Measurements from ENCODE around the gene SEMA5A.

SEMA5A gene

GRCh38 chr5:9069650-9070049 is 476.2 kb downstream of the SEMA5A start:
- WGBS: 55% methylated on average over 5 of the region's 6 CpGs
- H3K4me2 ChIP-seq (ENCODE audit: low read length, poor library complexity, severe bottlenecking): no peak overlapping the region

GRCh38 chr5:9067154-9067553 is 478.7 kb downstream of the SEMA5A start:
- Histone ChIP-seq H3K4me2 (ENCODE audit: low read length, poor library complexity, severe bottlenecking) (no peak overlapping the region), H3K36me3 (ENCODE audit: control insufficient read depth in 1 of 2, insufficient read depth in 2 of 2, low read depth in 1 of 2, low read length in 2 of 2) (peaks cover 0 to 22% of the 10 kb centered on the region in 2 experiments), H3K79me1 (replicated peaks; ENCODE audit: low read length, poor library complexity, severe bottlenecking) (peaks cover 2% of the 10 kb centered on the region), H4K91ac (ENCODE audit: low read length) (no peak overlapping the region), H3K4me1 (ENCODE audit: control insufficient read depth, insufficient read depth, low read depth, low read length) (peaks cover 9% of the 10 kb centered on the region), H2BK120ac (ENCODE audit: low read depth, low read length) (no peak overlapping the region), H3K9ac (ENCODE audit: low read length) (no peak overlapping the region), H2BK15ac (ENCODE audit: low read depth, poor library complexity, severe bottlenecking) (no peak overlapping the region), H3K9me3 (ENCODE audit: control insufficient read depth, low read length) (no peaks in the 10 kb centered on the region), H3K23ac (ENCODE audit: low read length in 2 of 2) (no peak overlapping the region), H2AK5ac (ENCODE audit: low read length, severe bottlenecking) (no peak overlapping the region), H2BK12ac (ENCODE audit: low read length in 2 of 2) (no peak overlapping the region), H3K27ac (ENCODE audit: low read length, poor library complexity, severe bottlenecking) (no peak overlapping the region), H3K18ac (ENCODE audit: low read depth in 1 of 2, low read length in 2 of 2) (no peak overlapping the region), H3K4ac (ENCODE audit: low read depth in 1 of 2, low read length in 2 of 2) (no peak overlapping the region), H2AFZ (ENCODE audit: low read depth, low read length) (no peak overlapping the region), H2BK5ac (ENCODE audit: low read depth, low read length, poor library complexity, severe bottlenecking) (no peak overlapping the region), H3K27me3 (ENCODE audit: control insufficient read depth in 1 of 2, insufficient read depth in 1 of 2, low read length in 2 of 2) (no peaks in the 10 kb centered on the region), H4K8ac (ENCODE audit: low read length) (no peak overlapping the region), H3K4me3 (ENCODE audit: insufficient read depth in 1 of 2, low read depth in 1 of 2, low read length in 2 of 2) (no peak overlapping the region), H3K14ac (ENCODE audit: low read length in 2 of 2) (no peak overlapping the region)
- no peak for DNase-seq
- WGBS: 100% methylated on average over 1 of the region's 2 CpGs

More at GRCh38 chr5:9069650-9070049, 476.2 kb downstream of the SEMA5A start:
- Histone ChIP-seq H2BK120ac (ENCODE audit: low read depth, low read length) (no peak overlapping the region), H2BK12ac (ENCODE audit: low read length in 2 of 2) (no peak overlapping the region), H3K27ac (ENCODE audit: low read length, poor library complexity, severe bottlenecking) (peak overlapping the region; percentile 22), H2AFZ (ENCODE audit: low read depth, low read length) (no peak overlapping the region), H3K4me3 (ENCODE audit: insufficient read depth in 1 of 2, low read depth in 1 of 2, low read length in 2 of 2) (no peak overlapping the region), H4K91ac (ENCODE audit: low read length) (no peak overlapping the region), H3K36me3 (ENCODE audit: control insufficient read depth in 1 of 2, insufficient read depth in 2 of 2, low read depth in 1 of 2, low read length in 2 of 2) (peaks cover 0 to 9% of the 10 kb centered on the region in 2 experiments), H3K23ac (ENCODE audit: low read length in 2 of 2) (no peak overlapping the region), H2BK15ac (ENCODE audit: low read depth, poor library complexity, severe bottlenecking) (no peak overlapping the region), H3K9me3 (ENCODE audit: control insufficient read depth, low read length) (no peaks in the 10 kb centered on the region), H3K9ac (ENCODE audit: low read length) (no peak overlapping the region), H2BK5ac (ENCODE audit: low read depth, low read length, poor library complexity, severe bottlenecking) (no peak overlapping the region), H3K18ac (ENCODE audit: low read depth in 1 of 2, low read length in 2 of 2) (peak overlapping the region in 1 of 2 experiments; percentile 45), H3K14ac (ENCODE audit: low read length in 2 of 2) (no peak overlapping the region), H3K4ac (ENCODE audit: low read depth in 1 of 2, low read length in 2 of 2) (no peak overlapping the region), H3K4me1 (ENCODE audit: control insufficient read depth, insufficient read depth, low read depth, low read length) (peaks cover 7% of the 10 kb centered on the region), H2AK5ac (ENCODE audit: low read length, severe bottlenecking) (no peak overlapping the region), H3K27me3 (ENCODE audit: control insufficient read depth in 1 of 2, insufficient read depth in 1 of 2, low read length in 2 of 2) (no peaks in the 10 kb centered on the region), H4K8ac (ENCODE audit: low read length) (no peak overlapping the region), H3K79me1 (replicated peaks; ENCODE audit: low read length, poor library complexity, severe bottlenecking) (peaks cover 2% of the 10 kb centered on the region)
- peak; percentile 71 for DNase-seq

- H2BK12ac ChIP-seq (ENCODE audit: low read length in 2 of 2): peak overlapping the region in 1 of 2 experiments; percentile 31
- no peaks in the 10 kb centered on the region for H3K27me3 ChIP-seq (ENCODE audit: control insufficient read depth in 1 of 2, insufficient read depth in 1 of 2, low read length in 2 of 2)
- WGBS: 96% methylated on average over 13 of the region's 17 CpGs
- no peak overlapping the region for H2BK15ac ChIP-seq (ENCODE audit: low read depth, poor library complexity, severe bottlenecking)
- H2BK5ac ChIP-seq (ENCODE audit: low read depth, low read length, poor library complexity, severe bottlenecking): no peak overlapping the region
- no peak overlapping the region for H3K18ac ChIP-seq (ENCODE audit: low read depth in 1 of 2, low read length in 2 of 2)
- H3K79me1 ChIP-seq (replicated peaks; ENCODE audit: low read length, poor library complexity, severe bottlenecking): peaks cover 2% of the 10 kb centered on the region
- no peak overlapping the region for H3K27ac ChIP-seq (ENCODE audit: low read length, poor library complexity, severe bottlenecking)
- no peak overlapping the region for H2AFZ ChIP-seq (ENCODE audit: low read depth, low read length)
- no peak overlapping the region for H2BK120ac ChIP-seq (ENCODE audit: low read depth, low read length)
- no peak overlapping the region for H3K9ac ChIP-seq (ENCODE audit: low read length)
- no peak overlapping the region for H3K23ac ChIP-seq (ENCODE audit: low read length in 2 of 2)
- no peak overlapping the region for H4K91ac ChIP-seq (ENCODE audit: low read length)
- no peak overlapping the region for H3K4me2 ChIP-seq (ENCODE audit: low read length, poor library complexity, severe bottlenecking)
- DNase-seq: no peak
- no peak overlapping the region for H3K4me3 ChIP-seq (ENCODE audit: insufficient read depth in 1 of 2, low read depth in 1 of 2, low read length in 2 of 2)
- no peak overlapping the region for H3K14ac ChIP-seq (ENCODE audit: low read length in 2 of 2)
- peak overlapping the region; percentile 16 for H2AK5ac ChIP-seq (ENCODE audit: low read length, severe bottlenecking)
- no peak overlapping the region for H3K4ac ChIP-seq (ENCODE audit: low read depth in 1 of 2, low read length in 2 of 2)
- peaks cover 0 to 30% of the 10 kb centered on the region in 2 experiments for H3K36me3 ChIP-seq (ENCODE audit: control insufficient read depth in 1 of 2, insufficient read depth in 2 of 2, low read depth in 1 of 2, low read length in 2 of 2)
- H3K9me3 ChIP-seq (ENCODE audit: control insufficient read depth, low read length): no peaks in the 10 kb centered on the region
- H4K8ac ChIP-seq (ENCODE audit: low read length): no peak overlapping the region
- peaks cover 9% of the 10 kb centered on the region for H3K4me1 ChIP-seq (ENCODE audit: control insufficient read depth, insufficient read depth, low read depth, low read length)
Observed at GRCh38 chr5:9066349-9066748, 479.5 kb downstream of the SEMA5A start.

- WGBS: 83% methylated on average over 2 of the region's 3 CpGs
- Histone ChIP-seq H2BK120ac (ENCODE audit: low read depth, low read length) (no peak overlapping the region), H3K4ac (ENCODE audit: low read depth in 1 of 2, low read length in 2 of 2) (no peak overlapping the region)
Observed at GRCh38 chr5:9063615-9064245, 482.1 kb downstream of the SEMA5A start.

More at GRCh38 chr5:9063615-9064245, 482.1 kb downstream of the SEMA5A start:
- Histone ChIP-seq H3K9ac (ENCODE audit: low read length) (peak overlapping the region; percentile 12), H4K8ac (ENCODE audit: low read length) (no peak overlapping the region), H4K91ac (ENCODE audit: low read length) (no peak overlapping the region), H3K4me2 (ENCODE audit: low read length, poor library complexity, severe bottlenecking) (no peak overlapping the region), H2AK5ac (ENCODE audit: low read length, severe bottlenecking) (no peak overlapping the region), H3K27ac (ENCODE audit: low read length, poor library complexity, severe bottlenecking) (no peak overlapping the region), H3K9me3 (ENCODE audit: control insufficient read depth, low read length) (no peaks in the 10 kb centered on the region), H3K23ac (ENCODE audit: low read length in 2 of 2) (no peak overlapping the region), H3K4me1 (ENCODE audit: control insufficient read depth, insufficient read depth, low read depth, low read length) (peaks cover 9% of the 10 kb centered on the region), H2AFZ (ENCODE audit: low read depth, low read length) (no peak overlapping the region), H3K4me3 (ENCODE audit: insufficient read depth in 1 of 2, low read depth in 1 of 2, low read length in 2 of 2) (no peak overlapping the region), H3K79me1 (replicated peaks; ENCODE audit: low read length, poor library complexity, severe bottlenecking) (peaks cover 2% of the 10 kb centered on the region), H3K27me3 (ENCODE audit: control insufficient read depth in 1 of 2, insufficient read depth in 1 of 2, low read length in 2 of 2) (no peaks in the 10 kb centered on the region), H3K18ac (ENCODE audit: low read depth in 1 of 2, low read length in 2 of 2) (no peak overlapping the region), H2BK12ac (ENCODE audit: low read length in 2 of 2) (no peak overlapping the region), H2BK5ac (ENCODE audit: low read depth, low read length, poor library complexity, severe bottlenecking) (no peak overlapping the region), H2BK15ac (ENCODE audit: low read depth, poor library complexity, severe bottlenecking) (no peak overlapping the region), H3K14ac (ENCODE audit: low read length in 2 of 2) (no peak overlapping the region), H3K36me3 (ENCODE audit: control insufficient read depth in 1 of 2, insufficient read depth in 2 of 2, low read depth in 1 of 2, low read length in 2 of 2) (peaks cover 0 to 32% of the 10 kb centered on the region in 2 experiments)
- DNase-seq: no peak

All from mesenchymal stem cell (in vitro differentiated cells and primary cell).